Inflammatory macrophage treated with lipopolysaccharide for 1 hour (primary cell): ENCODE data around the gene ARHGAP23.
A peak's percentile ranks its signal among the peaks of the same experiment; 100 is the strongest.
"Not testable (repeated sequence)": the region's sequence is repeated elsewhere in the genome, so short reads cannot be mapped to it uniquely, and the experiment has no call there.

Experiments used
- DNase-seq, 2 donors: peaks; one replicate each; pipeline ENCODE4 v3.0.0-alpha.2; 2020 to 2022

The ARHGAP23 gene

DNA sequence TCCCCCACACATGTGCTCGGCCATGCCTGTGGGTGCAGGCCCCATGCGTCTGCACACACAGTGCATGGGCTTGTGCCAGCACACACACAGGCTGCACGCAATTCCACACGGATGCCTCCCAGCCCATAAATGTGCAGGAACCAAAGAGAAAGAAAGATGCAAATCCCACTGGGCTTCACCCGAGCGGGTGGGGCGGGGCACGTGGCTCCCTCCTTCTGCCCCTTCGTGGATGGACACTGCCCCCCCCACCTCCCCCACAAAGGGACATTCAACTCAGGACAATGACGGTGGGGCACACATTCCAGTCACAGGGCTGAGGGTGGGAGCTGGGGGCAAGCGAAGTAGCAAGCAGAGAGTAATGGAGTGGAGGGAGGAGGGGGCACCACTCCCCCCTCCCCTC is 102.6 kb downstream of the ARHGAP23 start:
- DNase-seq: not testable (repeated sequence)

GRCh38 chr17:38531761-38532160 is 103.5 kb downstream of the ARHGAP23 start:
- DNase-seq: not testable (repeated sequence)

DNA sequence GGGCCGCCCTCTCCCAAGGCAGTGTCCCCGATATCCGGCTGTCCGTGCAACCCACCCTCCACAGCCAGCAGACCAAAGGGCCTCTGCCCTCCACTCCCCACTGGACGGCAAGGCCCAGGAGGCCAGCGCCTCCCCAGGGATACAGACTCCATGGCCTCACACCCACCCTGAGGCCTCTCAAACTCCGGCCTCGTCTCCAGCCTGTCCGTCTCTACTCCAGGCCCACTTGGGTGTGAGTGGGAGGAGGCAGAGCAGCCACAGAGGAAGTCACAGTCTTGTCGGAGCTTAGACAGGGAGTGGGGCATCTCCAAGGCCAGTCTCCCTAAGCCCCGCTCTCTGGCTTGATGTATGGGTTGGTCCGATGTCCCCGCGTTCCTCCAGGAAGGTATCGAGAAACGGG is 104.2 kb downstream of the ARHGAP23 start:
- no peak for DNase-seq

DNA sequence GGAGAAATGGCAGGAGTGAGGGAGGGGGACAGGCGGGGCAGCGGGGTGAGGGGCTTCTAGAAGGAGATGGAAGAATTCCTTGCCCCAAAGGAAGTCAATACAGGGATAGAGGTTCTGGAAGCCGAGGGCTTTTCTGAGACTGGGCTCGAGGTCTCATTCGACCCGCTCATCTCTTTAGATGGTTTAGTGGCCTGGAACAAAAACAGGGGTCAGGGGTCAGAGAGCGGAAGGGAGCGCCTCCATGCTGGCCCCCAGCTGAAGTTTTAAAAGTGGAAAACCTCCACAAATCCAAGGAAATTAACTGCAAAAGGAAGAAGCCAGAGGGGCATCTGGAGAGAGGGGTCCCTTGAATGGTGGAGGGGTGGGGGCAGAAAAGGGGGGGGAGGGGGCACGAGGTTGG is 105.0 kb downstream of the ARHGAP23 start:
- no peak for DNase-seq

DNA sequence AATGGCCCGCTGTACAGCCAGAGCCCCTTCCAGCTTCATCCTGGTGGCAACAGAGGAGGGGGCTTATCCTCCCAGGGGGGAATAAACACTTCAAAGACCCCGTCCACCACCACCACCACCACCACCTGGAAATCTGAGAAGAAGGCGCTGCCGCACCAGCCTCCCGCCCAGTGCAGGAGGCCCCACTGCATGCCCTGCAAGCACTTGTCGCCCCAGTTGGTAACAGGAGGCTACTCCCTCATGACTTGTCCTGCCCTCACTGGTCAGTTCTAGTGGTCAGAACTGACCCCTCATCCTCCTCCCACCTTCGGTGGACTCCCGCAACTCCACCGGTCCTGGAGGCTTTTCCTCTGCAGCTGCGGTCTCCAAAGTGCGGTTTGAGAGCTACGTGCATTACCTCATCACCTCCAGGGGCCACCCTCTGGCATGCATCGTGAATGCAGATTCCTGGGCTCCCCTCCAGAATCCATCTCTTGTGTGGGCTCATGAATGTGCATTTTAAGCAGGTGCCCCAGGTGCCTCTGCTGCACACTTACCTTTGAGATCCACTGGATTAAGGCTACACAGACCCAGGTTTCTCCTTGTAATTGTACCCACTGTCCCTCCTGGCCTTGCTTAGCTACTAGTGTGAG is 105.7 kb downstream of the ARHGAP23 start:
- no peak for DNase-seq

DNA sequence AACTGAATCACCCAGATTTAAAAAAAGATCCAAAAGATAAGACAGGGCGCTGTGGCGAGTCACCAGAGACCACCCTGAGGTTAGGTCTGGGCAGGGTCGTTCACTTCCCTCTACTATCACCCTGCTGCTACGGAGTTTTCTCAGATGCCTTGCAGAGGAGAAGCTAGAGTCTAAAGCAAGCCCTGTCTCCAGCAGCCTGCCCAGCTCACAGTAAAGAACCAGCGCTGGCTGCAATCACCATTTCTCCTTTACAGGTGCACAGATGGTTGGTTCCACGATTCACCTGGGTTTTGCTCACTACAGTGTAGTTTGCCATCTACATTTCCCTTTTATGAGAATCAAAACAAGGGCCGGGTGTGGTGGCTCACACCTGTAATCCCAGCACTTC is 106.2 kb downstream of the ARHGAP23 start:
- no peak for DNase-seq

DNA sequence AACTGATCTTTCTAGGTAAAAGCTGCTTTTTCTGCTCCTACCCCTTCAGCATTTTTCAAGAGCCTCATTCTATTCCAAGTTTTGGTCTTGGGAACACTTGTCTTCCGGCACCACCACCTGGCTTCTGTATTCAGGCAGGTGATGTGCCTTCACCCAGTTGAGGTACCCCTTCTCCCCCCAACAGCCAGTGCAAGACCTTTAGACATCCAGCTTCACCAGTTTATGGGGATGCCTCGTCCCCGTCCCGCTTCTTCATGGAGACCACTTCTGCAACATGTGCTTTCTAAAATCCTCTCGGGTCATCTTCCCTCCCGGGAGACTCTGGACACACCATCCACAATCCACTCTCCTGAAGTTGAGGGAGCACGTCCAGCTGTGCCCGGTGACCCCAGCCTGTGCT is 107.6 kb downstream of the ARHGAP23 start:
- DNase-seq: no peak

DNA sequence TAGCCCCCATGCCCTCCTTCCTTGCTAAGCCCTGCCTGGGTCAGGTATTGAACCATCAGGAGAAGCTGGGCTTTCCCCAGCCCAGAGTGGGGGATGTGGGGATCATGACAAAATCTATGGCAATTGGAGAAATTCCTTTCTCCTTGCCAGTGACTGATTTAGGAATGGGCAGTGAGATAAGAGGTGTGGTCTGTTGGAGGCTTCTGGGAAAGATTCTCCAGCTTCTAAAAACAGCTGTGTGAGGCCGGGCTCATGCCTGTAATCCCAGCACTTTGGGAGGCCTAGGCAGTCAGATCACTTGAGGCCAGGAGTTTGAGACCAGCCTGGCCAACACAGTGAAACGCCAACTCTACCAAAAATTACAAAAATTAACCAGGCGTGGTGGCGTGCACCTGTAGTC is 108.4 kb downstream of the ARHGAP23 start:
- DNase-seq: no peak

- DNase-seq: no peak
Measured at GRCh38 chr17:38538906-38539305, 110.6 kb downstream of the ARHGAP23 start.

- DNase-seq: no peak
Measured at GRCh38 chr17:38539386-38539785, 111.1 kb downstream of the ARHGAP23 start.

GRCh38 chr17:38540514-38541045 is 112.3 kb downstream of the ARHGAP23 start:
- peak; percentile 25 to 79 for DNase-seq

- no peak for DNase-seq
Measured at GRCh38 chr17:38541281-38541680, 113.0 kb downstream of the ARHGAP23 start.

- DNase-seq: no peak
Measured at GRCh38 chr17:38542286-38542685, 114.0 kb downstream of the ARHGAP23 start.

- DNase-seq: no peak
Measured at GRCh38 chr17:38543403-38544174, 115.3 kb downstream of the ARHGAP23 start.

DNA sequence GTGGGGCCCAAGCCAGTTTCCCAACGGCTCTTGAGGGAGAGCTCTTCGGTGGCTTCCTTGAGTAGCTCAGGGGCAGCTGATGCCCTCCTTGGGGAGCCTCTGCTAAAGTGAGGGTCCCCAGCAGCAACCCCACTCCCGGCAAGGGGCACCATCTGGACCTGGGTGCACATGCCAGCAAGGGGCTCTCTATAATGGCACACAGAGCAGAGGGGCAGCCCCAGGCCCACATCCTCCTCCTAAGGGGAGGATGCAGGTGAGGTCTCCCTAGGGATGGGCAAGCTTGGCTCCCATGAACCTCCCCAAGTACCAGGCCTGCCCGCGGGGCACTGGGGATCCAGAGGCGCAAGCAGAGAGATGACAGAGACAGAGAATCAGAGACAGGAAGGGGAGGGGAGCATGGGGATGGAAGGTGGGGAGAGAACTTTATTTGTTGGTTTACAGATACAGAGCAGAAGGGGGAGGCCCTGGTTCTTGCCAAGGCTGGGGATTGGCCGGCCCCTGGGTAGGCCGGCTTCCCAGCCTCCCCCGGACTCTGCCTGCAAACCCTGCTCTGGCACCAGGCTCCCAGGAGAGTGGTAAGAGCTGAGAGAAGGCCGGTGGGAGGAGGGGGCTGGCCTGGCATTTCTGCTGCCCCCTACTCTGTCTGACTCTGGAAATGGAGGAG is 116.0 kb downstream of the ARHGAP23 start:
- no peak for DNase-seq

DNA sequence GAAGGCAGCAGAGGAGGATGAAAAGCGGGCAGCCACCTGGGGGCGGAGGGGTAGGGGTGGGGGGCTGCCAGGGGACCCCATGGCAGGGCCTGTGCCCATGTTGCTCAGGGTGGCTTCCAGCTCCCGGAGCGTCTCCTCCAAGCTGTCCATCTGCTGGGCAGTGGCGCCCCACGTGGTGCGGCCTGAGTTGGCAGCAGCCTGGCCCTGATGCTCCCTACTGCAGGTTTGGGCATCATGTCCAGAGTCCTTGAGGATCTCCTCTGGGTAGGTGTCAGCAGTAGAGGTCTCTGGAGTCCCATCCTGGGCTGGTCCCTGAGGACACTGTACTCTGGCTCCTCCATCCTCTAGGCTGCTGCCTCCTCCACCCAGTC is 116.6 kb downstream of the ARHGAP23 start:
- DNase-seq: no peak

- DNase-seq: no peak
Measured at GRCh38 chr17:38545531-38546225, 117.4 kb downstream of the ARHGAP23 start.

DNA sequence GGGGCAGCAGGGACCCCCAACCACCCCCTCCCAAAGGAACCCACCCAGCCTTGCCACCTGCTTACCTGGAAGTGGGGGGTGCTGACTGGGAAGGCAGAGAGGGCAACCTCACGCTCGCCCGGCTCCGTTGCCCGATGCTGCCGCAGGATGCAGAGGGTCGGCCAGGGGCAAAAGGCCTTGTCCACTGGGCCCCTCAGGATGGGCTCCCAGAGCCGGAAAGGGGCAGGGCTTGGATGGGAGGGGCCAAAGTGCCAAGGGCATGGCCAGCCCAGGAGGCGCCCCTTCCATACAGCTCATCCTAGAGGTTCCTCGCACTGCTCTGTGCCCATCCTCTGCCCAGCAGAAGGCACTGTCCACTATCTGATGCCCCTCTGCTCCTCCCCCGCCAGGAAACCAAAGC is 118.1 kb downstream of the ARHGAP23 start:
- DNase-seq: no peak

DNA sequence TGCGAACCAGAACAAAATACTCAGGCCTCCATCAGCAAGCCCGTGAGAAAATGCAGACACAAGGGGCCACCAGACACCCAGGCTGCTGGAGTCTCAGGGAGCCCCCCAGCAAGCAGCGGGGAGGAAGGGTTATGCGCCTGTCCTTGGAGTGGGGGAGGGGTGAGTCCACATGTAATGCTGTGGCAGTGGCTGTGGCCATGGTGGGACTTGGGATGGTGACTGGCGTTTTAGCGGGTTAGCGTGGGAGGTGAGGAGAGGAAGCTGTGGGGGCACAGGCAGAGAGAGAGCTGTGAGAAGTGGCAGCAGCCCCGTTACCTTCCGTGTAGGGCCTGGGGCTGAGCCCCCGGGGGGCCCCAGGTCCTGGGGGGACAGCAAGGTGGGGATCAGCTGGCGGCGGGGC is 119.2 kb downstream of the ARHGAP23 start:
- DNase-seq: peak in 1 of 2 donors; percentile 31

GRCh38 chr17:38549285-38549684 is 121.0 kb downstream of the ARHGAP23 start:
- DNase-seq: no peak

DNA sequence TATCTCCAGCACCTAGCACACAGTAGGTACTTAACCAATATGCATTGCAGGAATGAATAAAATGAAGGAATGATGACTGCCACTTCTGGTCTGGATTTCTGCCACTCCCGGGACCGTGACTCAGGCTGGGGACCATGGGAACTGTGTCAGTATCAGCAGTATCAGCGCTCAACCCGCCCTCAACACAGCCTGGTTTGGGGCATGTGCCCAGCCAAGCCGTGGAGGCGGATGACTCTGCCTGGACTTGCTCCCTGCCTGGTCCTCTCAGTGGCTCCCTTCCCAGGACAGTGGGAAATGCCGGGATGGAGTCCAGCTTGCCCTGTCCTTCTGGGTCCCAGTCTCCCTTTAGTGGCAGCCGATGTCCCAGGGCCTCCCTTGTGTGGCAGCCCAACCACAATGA is 122.4 kb downstream of the ARHGAP23 start:
- DNase-seq: no peak

- no peak for DNase-seq
Measured at GRCh38 chr17:38551121-38551520, 122.9 kb downstream of the ARHGAP23 start.

- no peak for DNase-seq
Measured at GRCh38 chr17:38552343-38552742, 124.1 kb downstream of the ARHGAP23 start.
